Cardiac muscle cell (in vitro differentiated cells and primary cell): ENCODE results near the gene LMF2. TPM values are rescaled to one million over a fixed set of nuclear protein-coding genes. Genes with fewer than 3 reads are reported as not detected.

Experiments
- DNase-seq, 2 donors: peaks; one replicate each; pipeline versions ENCODE4 v3.0.0 to v3.0.0-alpha.2; 2010 to 2017; ENCODE audit warnings: low read depth in 1 of 2, low spot score in 1 of 2
- H3K27ac ChIP-seq: fragments of 200-600 bp; sonication (generic); 2 replicates; pipeline ENCODE4 v1.5.1; 2016
- H3K27me3 ChIP-seq: fragments of 200-600 bp; sonication (generic); 2 replicates; pipeline ENCODE4 v1.6.0; 2016; ENCODE audit warnings: control low read depth
- H3K36me3 ChIP-seq: fragments of 200-600 bp; sonication (generic); 2 replicates; pipeline ENCODE4 v1.5.1; 2016; ENCODE audit warnings: control low read depth
- H3K4me1 ChIP-seq: fragments of 200-600 bp; sonication (generic); 2 replicates; pipeline ENCODE4 v1.8.1; 2017; ENCODE audit warnings: low read depth, mild to moderate bottlenecking, mixed run types
- H3K4me3 ChIP-seq: fragments of 200-600 bp; sonication (generic); 2 replicates; pipeline ENCODE4 v1.5.1; 2016; ENCODE audit warnings: mild to moderate bottlenecking
- H3K9me3 ChIP-seq: fragments of 200-600 bp; sonication (generic); 2 replicates; pipeline ENCODE4 v1.5.1; 2017; ENCODE audit warnings: low read depth, mild to moderate bottlenecking, control low read depth
- polyA plus RNA-seq: library from polyadenylated mRNA; unstranded; fragments of >200 nt; fragmentation: Nextera tagmentation; extraction: Ambion mirVana; gene quantifications from 2 replicates; pipeline ENCODE4 v1.2.1, GENCODE V29; 2016
- total RNA-seq: library from RNA; depleted of rRNA; stranded (reverse); fragments of >200 nt; gene quantifications from 2 replicates; pipeline ENCODE4 v1.2.3, GENCODE V29; 2016
- TF ChIP-seq, protein P1 (sequence below): IDR thresholded peaks from 2 replicates; pipeline ENCODE4 v1.5.1; 2012; ENCODE audit warnings: low read depth, mild to moderate bottlenecking, low read length

The LMF2 gene
- total and polyA plus RNA-seq, 2 experiments from 2014 or later = 82.9 to 91.7 TPM

DNA sequence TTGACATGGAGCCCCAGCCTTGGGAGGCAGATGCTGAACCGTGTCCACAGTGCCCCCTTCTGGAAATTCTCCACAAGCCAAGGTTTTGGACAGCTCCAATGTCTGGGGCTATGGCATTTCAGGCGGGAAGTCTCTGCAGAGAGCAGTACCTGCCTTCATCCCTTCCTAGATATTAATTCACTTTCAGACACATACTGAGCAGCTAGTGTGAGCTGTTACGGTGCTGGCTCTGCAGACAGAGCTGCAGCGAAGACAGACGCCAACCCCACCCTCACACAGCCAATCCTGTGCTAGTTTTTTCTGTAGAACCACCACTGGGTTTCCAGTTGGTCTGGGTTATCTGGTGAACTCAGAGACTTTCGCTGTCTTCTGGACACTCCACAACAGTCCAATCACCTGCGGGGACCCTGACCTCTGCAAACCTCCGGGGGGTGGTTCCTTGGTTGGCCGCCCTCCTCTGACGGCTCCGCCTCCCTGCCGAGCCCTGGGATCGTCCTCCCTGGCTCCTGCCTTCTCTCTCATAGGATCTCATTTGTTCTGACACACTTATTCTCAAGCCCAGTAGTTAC lies 9.1 kb downstream of the LMF2 start:
- TF ChIP-seq, protein P1, sequence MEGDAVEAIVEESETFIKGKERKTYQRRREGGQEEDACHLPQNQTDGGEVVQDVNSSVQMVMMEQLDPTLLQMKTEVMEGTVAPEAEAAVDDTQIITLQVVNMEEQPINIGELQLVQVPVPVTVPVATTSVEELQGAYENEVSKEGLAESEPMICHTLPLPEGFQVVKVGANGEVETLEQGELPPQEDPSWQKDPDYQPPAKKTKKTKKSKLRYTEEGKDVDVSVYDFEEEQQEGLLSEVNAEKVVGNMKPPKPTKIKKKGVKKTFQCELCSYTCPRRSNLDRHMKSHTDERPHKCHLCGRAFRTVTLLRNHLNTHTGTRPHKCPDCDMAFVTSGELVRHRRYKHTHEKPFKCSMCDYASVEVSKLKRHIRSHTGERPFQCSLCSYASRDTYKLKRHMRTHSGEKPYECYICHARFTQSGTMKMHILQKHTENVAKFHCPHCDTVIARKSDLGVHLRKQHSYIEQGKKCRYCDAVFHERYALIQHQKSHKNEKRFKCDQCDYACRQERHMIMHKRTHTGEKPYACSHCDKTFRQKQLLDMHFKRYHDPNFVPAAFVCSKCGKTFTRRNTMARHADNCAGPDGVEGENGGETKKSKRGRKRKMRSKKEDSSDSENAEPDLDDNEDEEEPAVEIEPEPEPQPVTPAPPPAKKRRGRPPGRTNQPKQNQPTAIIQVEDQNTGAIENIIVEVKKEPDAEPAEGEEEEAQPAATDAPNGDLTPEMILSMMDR = peak; percentile 79
- Histone ChIP-seq H3K36me3 (no peaks in the 10 kb centered on the region), H3K4me3 (no peak overlapping the region), H3K4me1 (no peaks in the 10 kb centered on the region), H3K27ac (no peak overlapping the region), H3K9me3 (no peaks in the 10 kb centered on the region), H3K27me3 (no peaks in the 10 kb centered on the region)
- peak; percentile 70 to 86 for DNase-seq

DNA sequence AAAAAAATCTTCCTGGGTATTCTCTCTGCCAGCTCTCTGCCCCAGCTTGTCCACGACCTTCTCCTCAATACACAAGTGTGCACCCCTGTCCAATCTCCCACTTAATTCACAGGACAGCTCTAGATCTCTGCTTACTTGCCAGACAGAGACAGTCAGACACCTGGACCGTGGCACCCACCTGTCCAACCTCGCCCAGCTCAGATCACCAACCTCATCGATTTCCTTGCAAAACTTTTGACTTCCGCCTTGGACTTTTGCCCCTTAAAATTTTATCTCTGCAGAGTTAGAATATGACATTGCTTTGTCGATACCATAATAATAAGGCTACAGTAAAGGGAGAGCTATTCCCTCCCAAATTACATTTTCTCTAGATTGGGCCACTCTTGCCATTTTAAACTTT lies 10.4 kb downstream of the LMF2 start:
- Histone ChIP-seq H3K4me3 (no peak overlapping the region), H3K4me1 (no peaks in the 10 kb centered on the region), H3K27ac (no peak overlapping the region), H3K9me3 (no peaks in the 10 kb centered on the region), H3K36me3 (no peaks in the 10 kb centered on the region), H3K27me3 (no peaks in the 10 kb centered on the region)
- TF ChIP-seq, protein P1 = no peak
- no peak for DNase-seq

DNA sequence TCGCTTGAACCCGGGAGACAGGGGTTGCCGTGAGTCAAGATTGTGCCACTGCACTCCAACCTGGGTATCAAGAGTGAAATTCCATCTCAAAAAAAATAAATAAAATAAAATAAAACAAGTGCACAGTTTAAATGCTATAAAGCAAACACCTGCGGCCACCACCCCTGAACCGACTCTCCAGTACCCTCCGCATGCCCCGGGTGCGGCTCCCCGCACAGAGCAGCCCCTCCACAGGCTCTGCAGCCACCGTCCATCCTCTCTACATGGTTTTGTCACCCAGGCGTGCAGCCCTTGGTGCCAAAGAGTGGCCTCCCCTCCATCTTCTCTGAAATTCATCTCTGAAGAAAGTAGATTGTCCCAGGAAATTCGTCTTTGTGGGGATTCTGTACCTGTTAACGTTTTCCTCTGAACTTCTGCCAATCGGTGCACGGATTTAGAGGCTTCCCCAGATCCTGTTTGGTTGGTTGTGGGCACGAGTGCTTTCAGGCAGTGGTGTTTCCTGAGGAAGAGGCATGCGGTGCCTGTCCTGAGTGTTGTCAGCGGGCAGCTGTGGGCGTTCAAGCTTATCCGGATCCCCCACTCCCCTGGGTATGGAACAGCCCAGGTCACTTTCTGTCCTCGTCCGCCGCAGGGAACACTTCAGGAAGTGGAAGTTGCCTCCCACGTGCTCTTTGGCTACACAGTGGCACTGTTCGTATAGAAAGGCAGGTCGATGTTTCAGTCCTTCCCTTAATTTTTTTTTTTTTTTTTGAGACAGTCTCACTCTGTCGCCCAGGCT lies 16.8 kb downstream of the LMF2 start:
- TF ChIP-seq, protein P1 = no peak
- DNase-seq = no peak
- Histone ChIP-seq H3K4me3 (no peak overlapping the region), H3K27ac (no peak overlapping the region), H3K4me1 (no peaks in the 10 kb centered on the region), H3K36me3 (no peaks in the 10 kb centered on the region), H3K9me3 (no peaks in the 10 kb centered on the region), H3K27me3 (no peaks in the 10 kb centered on the region)

DNA sequence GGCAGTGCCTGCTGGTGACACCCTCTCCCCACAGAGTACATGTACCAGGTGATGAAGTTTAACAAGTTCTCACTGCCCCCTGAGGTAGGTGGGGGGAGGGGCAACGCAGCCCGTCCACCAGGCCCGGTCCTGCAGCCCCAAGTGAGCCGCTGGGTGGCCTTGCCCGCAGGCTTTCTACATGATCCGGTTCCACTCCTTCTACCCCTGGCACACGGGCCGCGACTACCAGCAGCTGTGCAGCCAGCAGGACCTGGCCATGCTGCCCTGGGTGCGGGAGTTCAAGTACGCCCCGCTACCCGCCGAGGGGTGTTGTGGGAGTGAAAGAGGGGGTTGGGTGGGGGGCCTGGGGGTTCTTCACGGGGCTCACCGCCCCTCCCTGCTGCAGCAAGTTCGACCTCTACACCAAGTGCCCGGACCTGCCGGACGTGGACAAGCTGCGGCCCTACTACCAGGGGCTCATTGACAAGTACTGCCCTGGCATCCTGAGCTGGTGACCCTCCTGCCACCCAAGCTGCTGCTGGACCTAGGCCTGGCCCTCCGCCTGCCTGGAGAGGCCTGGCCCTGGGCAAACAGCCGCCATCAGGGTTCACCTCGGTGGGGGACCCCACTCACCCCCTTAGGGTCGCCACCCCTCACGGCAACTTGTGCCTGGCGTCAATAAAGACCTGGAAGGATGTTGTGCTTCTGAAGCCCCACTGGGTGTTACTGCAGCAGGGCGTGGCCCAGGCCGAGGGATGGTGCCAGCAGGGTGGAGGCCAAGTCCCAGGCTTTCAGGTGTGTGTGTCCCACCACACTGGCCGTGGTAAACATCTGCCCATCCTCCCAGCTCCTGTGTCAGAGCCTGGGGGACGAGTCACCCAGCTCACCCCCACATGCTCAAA lies 17.9 kb downstream of the LMF2 start:
- Histone ChIP-seq H3K27ac (no peak overlapping the region), H3K9me3 (no peaks in the 10 kb centered on the region), H3K27me3 (no peaks in the 10 kb centered on the region), H3K36me3 (no peaks in the 10 kb centered on the region), H3K4me1 (no peaks in the 10 kb centered on the region), H3K4me3 (no peak overlapping the region)
- DNase-seq = no peak
- TF ChIP-seq, protein P1 = no peak

DNA sequence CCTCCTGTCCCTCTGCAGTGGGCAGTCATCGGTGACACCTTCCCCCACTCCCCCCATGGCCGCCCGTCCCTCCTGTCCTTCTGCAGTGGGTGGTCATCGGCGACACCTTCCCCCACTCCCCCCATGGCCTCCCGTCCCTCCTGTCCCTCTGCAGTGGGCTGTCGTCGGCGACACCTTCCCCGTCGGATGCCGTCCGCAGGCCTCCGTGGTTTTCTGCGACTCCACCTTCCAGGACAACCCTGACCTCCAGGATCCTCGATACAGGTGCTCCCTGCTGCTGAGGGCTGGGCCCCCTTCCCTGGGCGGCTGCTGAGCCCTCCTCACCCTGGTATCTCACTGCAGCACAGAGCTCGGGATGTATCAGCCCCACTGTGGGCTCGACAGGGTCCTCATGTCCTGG lies 18.6 kb downstream of the LMF2 start:
- DNase-seq = no peak
- H3K27me3 ChIP-seq = no peaks in the 10 kb centered on the region

More for the DNA sequence above, 18.6 kb downstream of the LMF2 start:
- no peaks in the 10 kb centered on the region for H3K9me3 ChIP-seq
- H3K27ac ChIP-seq = no peak overlapping the region
- H3K36me3 ChIP-seq = no peaks in the 10 kb centered on the region
- H3K4me3 ChIP-seq = no peak overlapping the region
- TF ChIP-seq, protein P1 = no peak
- no peaks in the 10 kb centered on the region for H3K4me1 ChIP-seq
